GM19238 (cell line): ENCODE results near the gene NSD2.

ENCODE experiments used
- DNase-seq: peaks from one replicate; pipeline ENCODE4 v3.0.0; 2011; ENCODE audit warnings: low spot score; ENCODE audit not compliant: insufficient read length

The NSD2 gene

DNA sequence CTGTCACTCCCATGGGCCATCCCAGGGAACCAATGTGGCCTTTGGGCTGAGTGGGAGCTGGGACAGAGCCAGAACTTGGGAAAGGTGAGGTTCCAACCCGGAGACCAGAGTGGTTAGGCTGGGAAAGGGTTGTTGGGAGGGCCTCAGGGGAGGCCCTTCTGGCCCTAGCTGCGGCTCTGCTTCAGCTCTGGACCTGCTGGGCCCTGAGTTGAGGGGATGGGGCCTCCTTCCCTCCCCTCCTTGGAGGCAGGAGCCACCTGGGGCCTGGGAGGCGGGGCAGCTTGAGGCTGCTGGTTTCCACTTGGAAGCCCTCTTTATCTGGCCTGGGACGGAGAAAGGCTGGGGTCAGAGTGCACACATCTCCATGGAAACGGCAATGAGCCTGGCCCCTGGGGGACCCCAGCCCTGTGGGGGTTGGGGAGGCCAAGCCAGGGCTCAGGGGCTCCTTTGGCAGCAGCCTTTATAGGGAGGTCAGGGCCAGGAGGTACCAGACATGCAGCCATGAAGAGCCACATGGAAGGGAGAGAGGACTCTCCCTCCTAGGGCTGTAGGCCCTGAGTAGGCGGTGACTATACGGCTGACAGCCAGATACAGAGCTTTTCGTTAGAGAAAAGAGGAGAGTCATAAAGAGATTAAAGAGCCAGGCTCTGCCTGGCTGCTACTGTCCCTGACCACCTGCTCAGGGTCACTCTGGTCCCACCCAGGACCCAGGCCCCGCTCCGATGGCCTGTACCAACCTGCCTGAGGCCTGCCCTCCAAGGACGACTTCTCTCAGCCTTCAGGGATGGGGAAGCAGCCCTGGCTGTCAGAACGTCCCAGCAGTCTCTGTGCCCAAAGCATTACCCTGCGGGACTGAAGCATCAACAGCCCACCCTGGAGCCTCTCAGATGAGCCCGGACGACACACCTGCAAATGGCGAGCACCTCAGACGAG, 6.9 kb upstream of the NSD2 start:
- DNase-seq: no peak

DNA sequence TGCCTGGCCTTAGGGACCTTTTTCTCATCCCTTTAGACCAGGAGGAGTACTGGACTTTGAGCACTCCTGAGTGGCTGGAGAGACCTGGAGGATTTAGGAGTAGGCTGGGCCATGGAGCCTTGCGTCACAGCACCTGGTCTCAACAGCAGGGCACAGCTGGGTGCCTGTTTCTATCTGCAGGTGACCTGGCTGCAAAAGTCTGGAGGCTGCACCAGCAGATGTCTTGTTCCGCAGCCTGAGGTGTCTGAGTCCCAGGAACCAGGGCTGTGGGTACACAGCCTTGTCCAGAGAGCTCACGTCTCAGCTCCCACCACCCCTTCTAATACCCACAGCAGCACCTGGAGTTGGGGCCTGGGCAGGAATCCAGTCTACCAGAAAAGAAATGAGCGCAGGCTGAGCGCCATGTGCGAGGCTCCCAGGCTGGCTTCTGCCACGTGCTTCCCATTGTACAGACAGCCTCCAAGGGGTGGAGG, 5.0 kb upstream of the NSD2 start:
- no peak for DNase-seq

DNA sequence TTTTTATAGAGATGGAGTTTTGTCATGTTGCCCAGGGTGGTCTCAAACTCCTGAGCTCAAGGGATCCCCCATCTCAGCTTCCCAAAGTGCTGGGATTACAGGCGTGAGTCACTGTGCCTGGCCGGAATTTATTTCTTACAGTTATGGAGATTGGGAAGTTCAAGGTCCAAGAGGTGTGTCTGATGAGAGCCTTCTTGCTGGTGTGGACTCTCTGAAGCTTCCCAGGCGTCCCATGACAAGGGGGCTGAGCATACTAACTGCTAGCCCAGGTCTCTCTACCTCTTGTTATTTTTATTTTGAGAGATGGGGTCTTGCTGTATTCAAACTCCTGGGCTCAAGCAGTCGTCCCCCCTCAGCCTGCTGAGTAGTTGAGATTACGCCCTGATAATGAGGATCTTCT, 2.9 kb upstream of the NSD2 start:
- DNase-seq: no peak

DNA sequence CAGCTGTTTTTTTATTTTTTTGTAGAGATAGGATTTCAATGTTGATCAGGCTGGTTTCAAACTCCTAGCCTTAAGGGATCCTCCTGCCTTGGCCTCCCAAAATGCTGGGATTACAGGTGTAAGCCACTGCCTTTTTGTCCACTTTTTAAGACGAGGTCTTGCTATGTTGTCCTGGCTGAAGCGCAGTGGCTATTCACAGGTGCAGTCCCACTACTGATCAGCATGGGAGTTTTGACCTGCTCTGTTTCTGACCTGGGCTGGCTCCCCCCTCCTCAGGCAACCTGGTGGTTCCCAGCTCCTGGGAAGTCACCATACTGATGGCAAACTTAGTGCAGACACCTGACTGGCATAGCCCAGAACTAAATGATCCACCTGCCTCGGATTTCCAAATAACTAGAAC, 2.3 kb upstream of the NSD2 start:
- no peak for DNase-seq

DNA sequence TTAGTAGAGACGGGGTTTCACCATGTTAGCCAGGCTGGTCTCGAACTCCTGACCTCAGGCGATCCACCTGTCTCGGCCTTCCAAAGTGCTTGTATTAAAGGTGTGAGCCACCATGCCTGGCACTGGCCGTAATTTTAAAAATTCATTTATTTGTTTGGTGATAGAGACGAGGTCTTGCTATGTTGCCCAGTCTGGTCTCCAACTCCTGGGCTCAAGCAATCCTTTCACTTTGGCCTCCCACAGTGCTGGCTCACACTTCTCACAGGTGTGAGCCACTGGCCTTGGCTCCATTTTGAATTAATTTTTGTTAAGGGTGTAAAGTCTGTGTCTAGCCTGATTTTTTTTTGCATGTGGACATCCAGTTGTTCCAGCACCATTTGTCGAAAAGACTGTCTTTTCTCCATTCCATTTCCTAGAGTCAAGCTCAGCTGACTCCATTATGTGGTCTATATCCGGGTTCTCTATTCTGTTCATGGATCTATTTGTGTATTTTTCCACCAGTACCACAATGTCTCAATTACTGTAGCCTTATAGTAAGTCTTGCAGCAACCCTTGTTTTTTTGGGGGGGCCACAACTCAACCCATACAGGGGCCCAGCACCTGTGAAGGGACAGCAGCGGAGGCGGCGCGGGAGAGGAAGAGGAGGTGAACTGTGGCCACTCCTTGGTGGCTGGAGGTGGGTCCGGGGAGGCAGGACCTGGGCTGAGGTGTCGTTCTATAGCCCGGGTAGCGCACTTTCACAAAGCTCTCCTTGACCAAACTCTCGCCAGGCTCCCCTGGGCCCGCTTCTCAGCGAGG, 1.5 kb upstream of the NSD2 start:
- DNase-seq: no peak

DNA sequence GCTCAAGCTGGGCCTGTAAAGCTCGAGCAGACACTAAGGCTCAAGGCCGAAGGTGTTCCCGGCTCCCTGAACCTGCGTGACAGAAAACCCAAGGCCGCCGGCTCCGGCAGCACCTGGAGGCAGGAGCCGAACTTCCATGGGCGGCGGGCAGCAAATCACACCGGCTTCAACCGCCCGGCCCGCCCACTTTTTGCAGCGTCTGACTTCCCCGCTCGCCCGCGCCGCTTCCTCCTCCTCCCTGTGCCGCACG, 940 bp upstream of the NSD2 start:
- DNase-seq: peak; percentile 83

DNA sequence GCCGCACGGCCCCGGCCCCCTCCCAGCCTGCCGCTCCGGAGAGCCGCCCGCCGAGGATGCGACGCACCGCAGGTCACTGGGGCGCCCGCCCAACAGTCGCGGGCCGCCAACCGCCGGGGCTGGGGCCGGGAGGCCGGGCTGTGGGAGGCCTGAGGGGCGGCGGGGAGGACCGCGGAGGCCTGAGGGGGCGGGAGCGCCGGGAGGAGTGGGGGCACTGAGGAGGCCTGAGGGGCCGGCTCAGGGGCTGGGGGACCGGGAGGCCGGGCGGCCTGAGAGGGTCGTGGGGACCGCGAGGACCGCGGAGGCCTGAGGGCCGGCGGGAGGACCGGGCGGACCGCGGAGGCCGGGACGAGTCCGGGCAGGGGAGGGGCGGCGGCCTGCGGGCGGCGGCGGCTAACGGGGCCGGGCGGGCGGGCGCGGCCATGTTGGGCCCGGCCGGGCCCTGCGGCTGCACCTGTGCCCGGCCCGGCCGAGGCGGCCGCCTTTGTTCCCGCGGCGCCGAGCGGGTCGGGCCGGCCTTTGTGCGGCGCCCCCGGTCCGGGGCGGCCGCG, 353 bp downstream of the NSD2 start:
- peak; percentile 49 for DNase-seq

DNA sequence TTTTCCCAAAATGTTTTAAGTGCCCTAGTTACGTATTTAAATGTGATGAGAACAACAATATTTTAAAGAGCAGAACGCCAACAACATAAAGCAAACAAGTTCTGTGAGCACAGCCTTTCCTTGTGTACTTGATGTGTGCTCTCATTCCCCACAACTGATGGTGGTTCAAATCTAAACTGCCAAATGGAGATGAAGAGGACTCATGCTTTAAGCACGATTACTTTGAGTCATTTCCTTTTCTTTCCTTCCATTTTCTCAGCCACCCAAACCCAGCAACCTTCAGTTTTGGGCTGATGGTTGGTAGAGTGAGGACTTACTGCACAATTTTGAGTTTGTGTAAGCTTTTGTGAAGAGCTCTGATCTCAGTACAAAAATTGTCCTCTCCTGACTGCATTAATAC, 1.7 kb downstream of the NSD2 start:
- DNase-seq: peak; percentile 36

DNA sequence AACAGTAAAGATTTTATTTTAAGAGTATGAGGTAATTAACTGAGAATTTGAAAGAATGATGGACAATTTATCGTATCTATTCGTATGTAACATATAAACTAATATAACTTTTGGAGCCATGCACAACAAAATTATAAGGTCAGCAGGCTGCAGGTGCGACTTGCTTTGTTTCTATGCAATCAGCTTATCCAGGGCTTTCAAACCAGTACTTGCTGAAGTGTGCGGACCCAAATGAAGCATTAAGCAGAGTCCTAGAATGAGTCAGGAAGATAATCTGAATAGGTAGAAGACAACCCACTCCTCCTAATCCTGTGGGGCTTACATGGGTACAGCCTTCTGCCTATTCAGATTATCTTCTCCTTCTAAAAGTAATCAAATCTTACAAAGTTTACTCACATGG, 2.1 kb downstream of the NSD2 start:
- DNase-seq: no peak

DNA sequence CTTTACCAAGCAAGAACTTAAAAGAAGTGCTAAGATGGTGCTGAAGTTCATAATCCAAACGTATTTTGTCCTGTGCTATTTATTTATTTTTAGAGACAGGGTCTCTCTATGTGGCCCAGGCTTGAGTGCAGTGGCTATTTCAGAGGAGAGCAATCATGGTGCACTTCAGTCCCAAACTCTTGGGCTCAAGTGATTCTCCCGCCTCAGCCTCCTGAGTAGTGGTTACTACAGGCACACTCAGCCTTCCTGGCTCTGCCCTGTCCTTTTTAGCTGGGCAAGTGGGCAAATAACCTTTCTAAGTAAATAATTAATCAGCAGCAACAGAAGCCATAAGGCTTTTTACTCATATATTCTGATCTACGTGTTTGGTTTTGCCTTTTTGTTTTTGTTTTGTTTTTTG, 2.6 kb downstream of the NSD2 start:
- no peak for DNase-seq

DNA sequence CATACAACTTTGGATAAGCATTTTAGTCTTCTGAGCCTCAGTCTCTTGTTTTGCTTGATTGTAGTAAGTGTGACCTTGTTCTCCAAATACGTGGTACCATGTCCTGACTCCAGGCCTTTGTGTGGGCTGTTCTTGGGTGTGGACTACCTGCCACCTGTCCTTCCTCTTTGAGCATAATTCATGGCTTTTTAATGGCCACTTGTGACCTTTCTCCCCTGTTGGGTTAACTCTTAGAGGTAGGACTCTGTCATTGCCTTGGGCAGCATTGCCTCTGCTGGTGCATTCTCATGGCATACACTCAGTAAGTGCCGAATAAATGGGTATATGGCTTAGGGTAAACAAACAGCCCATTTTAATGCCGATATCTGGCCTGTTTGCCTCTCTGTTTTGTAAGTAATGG, 3.0 kb downstream of the NSD2 start:
- no peak for DNase-seq

DNA sequence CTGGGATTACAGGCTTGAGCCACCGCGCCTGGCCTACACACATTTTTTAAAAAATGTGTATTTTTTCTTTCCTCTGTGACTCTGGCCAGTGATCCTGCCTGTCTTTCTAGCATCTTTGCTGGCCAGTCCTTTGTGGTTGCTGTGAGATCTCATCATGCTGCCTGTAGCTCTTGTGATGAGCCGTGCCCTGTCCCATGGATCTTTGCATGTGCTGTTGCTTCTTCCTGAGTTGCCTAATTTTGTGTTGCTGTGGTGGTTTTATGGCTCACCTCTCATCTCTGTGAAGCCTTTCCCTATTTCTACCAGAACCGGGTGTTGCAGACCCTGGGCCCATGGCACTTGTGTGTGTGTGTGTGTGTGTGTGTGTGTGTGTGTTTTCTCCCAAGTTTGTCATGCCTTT, 8.3 kb downstream of the NSD2 start:
- no peak for DNase-seq

DNA sequence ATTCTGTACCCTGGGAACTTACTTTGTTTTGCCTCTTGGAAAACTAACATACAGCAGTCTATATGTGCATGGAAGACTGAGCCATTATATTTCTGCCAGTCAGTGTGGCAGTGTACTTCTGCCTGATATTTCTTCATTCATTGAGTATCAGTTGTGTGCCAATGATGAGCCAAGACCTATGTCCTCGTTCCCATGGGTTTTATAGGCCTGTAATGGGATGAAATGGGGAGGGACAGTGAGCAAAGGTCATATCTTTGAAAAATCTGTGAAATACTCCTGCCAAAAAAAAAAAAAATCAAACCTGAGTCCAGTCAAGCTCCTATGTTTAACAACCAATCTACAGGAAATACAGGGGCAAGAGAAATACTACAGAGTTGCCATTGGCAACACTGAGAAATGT, 9.1 kb downstream of the NSD2 start:
- DNase-seq: no peak

DNA sequence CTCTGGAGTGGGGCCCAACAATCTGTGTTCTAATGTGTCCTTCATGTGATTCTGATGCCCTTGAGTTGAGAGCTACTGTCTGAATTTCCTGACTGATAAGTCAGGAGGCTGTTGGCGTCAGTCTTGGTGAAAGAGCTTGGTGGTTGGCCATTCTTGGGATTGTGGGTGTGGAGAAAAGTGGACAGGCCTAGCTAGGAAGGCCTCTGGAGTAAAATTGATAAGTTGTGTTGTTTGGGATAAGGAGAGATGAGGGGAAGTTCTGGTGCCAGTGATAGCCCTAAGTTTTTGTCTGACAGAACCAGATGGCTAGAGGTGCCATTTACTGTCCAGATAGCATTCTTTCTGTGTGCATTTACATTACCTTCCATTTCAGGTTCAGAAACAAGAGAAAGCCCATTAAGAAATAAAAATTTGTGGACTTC, 11.7 kb downstream of the NSD2 start:
- no peak for DNase-seq

DNA sequence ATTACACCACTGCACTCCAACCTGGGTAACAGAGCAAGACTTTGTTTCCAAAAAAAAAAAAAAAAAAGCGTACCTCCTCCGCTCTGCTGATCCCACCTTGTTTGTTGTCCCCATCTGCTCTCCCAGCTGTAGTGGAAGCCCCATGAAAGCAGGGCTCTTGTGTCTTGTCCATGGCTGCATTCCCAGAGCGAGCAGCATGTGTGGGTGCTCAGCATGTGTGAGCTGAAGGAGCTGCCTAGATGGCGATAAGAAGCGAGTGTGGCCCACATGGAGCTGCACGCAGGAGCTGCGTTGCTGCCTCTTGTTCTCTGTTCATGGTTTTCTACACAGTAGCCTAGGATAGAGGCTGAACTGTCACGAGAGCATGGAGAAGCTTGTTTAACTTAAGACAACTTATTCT, 12.4 kb downstream of the NSD2 start:
- no peak for DNase-seq

DNA sequence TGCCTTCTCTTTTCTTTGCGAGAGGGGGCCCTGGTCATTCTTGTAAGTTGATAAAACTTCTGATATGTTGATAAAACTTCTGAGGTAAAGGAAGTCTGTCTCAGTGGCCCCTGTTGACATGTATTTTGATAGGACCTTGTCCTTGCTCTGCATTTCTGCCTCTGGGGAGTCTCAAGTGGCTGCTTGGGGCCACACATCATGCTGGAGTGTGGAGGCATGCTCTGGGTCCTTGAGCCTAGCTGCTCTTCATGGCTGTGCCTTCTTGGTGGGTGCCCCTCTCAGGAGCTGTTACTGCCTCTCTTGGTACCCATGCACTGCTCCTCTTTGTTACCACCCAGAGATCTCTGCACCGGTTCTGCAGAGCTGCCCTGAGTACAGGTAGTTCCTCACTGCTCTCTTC, 14.2 kb downstream of the NSD2 start:
- no peak for DNase-seq

DNA sequence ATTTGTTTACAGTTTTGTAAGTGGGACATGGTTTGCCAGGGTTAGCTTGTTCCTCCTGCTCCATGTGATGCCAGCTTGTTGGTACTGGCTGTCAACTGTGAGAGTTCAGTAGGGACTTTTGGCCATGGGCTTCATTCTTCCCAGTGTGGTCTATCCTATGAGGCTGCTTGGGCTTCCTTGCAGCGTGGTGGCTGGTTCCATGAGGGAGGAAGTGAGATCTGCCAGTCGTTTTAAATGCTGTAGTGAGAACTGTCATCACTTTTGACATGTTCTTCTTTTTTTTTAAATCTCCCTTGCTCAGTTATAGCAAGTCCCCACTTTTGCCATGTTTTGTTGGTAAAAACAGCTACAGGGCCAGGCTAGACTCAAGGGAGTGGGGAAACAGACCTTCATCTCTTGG, 15.9 kb downstream of the NSD2 start:
- DNase-seq: no peak

DNA sequence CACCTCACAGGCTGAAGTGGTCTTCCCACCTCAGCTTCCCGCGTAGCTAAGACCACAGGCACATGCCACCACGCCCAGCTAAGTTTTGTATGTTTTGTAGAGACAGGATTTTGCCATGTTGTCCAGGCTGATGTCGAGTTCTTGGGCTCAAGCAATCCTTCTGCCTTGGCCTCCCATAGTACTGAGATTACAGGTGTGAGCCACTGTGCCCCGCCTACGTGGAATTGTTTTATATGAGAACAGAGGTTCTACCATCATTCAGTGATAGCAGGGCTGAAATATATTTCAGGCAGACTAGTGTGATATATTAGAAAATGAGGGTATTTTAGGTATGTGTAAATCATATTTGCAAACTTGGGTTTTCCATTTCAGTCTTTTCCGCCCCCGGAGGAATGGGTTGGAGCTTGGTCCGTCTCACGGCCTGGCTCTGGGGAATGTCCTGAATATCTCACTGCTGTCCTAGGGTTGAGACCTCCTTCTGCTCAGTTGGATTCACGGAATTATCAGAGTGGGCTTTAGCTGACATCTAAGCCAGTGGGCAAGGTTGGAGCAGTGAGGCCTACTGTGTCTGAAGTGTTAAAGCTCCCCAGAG, 19.9 kb downstream of the NSD2 start:
- no peak for DNase-seq

DNA sequence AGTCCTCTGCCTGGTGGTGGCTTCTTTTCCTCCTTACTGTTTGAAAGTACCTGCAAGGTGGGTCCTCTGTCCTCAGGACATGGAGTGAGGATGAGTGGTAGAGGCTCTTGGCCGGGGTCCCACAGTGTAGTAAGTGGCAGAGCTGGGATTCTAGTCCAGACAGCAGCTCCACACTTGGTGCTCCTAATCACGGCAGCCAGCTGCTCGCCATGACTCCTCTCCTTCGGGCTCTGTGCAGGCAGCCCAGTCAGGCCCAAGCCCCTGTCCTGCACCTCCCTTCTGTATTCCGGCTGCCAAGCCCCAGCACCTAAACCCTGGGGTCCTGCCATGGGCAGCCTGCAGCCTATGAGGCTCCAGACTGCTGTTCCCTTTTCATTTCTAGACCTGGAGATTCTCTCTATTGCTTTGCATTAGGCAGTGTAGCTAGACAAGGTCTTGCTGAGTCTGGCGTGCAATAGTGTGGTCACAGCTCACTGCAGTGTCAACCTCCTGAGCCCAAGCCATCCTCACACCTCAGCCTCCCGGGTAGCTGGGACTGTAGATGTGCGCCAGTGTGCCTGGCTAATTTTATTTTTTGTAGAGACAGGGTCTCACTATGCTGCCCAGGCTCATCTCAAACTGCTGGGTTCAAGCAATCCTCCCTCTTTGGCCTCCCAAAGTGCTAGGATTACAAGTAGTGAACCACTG, 24.9 kb downstream of the NSD2 start:
- DNase-seq: no peak

DNA sequence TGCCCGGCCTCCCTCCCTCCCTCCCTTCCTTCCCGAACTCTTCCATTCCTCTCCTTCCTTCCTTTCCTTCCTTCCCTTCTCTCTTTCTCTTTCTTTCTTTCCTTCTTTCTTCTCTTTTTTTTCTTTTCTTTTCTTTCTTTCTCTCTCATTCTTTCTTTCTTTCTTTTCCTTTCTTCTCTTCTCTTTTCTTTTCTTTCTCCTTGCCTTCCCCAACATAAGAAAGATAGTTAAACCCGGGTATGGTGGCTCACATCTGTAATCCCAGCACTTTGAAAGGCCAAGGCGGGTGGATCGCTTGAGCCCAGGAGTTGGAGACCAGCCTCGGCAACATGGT, 25.4 kb downstream of the NSD2 start:
- DNase-seq: no peak

DNA sequence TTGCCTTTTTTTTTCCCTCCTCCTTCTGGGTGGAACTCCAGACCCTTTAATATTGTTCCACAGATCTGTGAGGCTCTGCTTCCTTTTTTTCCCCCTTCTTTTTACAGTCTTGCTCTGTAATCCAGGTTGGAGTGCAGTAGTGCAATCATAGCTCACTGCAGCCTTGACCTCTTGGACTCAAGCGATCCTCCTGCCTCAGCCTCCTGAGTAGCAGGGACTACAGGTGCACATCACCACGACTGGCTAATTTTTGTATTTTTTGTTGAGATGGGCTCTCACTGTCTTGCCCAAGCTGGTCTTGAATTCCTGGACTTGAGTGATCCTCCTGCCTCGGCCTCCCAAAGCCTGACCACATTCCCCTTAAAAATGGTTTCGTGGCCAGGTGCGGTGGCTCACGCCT, 26.8 kb downstream of the NSD2 start:
- no peak for DNase-seq

DNA sequence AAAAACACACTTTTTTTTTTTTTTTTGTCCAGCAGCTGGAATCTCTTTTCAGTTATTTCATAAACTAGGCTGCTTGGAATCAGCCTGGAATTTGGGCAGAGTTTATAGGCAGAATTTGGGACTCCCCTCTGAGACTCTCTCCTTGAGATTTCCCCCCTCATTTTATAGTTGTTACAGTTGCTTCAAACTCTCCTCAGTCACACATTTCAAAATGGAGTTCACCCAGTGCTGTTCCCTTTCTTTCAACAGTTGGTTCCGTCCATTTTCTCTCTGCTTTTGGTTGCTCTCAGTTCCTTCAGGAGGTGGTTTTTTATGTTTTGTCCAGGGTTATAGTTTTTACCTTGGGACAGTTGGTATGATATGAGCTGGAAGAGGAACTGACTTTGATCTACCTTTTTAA, 27.5 kb downstream of the NSD2 start:
- DNase-seq: no peak
